ENCODE data around the gene HOXD8. TPM values are rescaled to one million over a fixed set of nuclear protein-coding genes. Genes with fewer than 3 reads are reported as not detected.

Gene HOXD8
- total RNA-seq, 1 donor from 2014 or later, result 2.8 TPM

GRCh38 chr2:176110415-176111308, 18.8 kb upstream of the HOXD8 start:
- H3K9me3 Mint-ChIP-seq, result no peaks in the 10 kb centered on the region
- H3K4me3 Mint-ChIP-seq, result peak overlapping the region; percentile 56
- no peaks in the 10 kb centered on the region for H3K36me3 Mint-ChIP-seq
- H3K27ac Mint-ChIP-seq, result peak overlapping the region; percentile 81
- peaks cover 9% of the 10 kb centered on the region for H3K4me1 Mint-ChIP-seq (ENCODE audit: unreplicated experiment)
- DNase-seq (ENCODE audit: extremely low spot score, unreplicated experiment), result no peak
- peaks cover 92% of the 10 kb centered on the region for H3K27me3 Mint-ChIP-seq
- no peak for TF ChIP-seq CTCF (conservative IDR thresholded peaks at IDR 0.05)

GRCh38 chr2:176111309-176111663, 18.2 kb upstream of the HOXD8 start:
- H3K9me3 Mint-ChIP-seq, result no peaks in the 10 kb centered on the region
- peak overlapping the region; percentile 81 for H3K27ac Mint-ChIP-seq
- peak; percentile 79 for DNase-seq (ENCODE audit: extremely low spot score, unreplicated experiment)

GRCh38 chr2:176111846-176112374, 17.6 kb upstream of the HOXD8 start:
- no peak overlapping the region for H3K27ac Mint-ChIP-seq
- peaks cover 3% of the 10 kb centered on the region for H3K36me3 Mint-ChIP-seq
- DNase-seq (ENCODE audit: extremely low spot score, unreplicated experiment), result peak; percentile 59
- H3K4me1 Mint-ChIP-seq (ENCODE audit: unreplicated experiment), result no peaks in the 10 kb centered on the region
- TF ChIP-seq CTCF (conservative IDR thresholded peaks at IDR 0.05), result no peak
- peak overlapping the region; percentile 7 for H3K4me3 Mint-ChIP-seq
- H3K9me3 Mint-ChIP-seq, result peaks cover 4% of the 10 kb centered on the region
- peaks cover 95% of the 10 kb centered on the region for H3K27me3 Mint-ChIP-seq

More at GRCh38 chr2:176111309-176111663, 18.2 kb upstream of the HOXD8 start:
- no peaks in the 10 kb centered on the region for H3K36me3 Mint-ChIP-seq
- H3K4me1 Mint-ChIP-seq (ENCODE audit: unreplicated experiment), result peaks cover 3% of the 10 kb centered on the region
- TF ChIP-seq CTCF (conservative IDR thresholded peaks at IDR 0.05), result peak; percentile 82
- peaks cover 92% of the 10 kb centered on the region for H3K27me3 Mint-ChIP-seq
- peak overlapping the region; percentile 56 for H3K4me3 Mint-ChIP-seq

- Mint-ChIP-seq H3K27me3 (peaks cover 96% of the 10 kb centered on the region), H3K9me3 (peaks cover 6% of the 10 kb centered on the region), H3K36me3 (peaks cover 5% of the 10 kb centered on the region), H3K4me1 (ENCODE audit: unreplicated experiment) (no peaks in the 10 kb centered on the region), H3K27ac (no peak overlapping the region), H3K4me3 (no peak overlapping the region)
- peak; percentile 67 for DNase-seq (ENCODE audit: extremely low spot score, unreplicated experiment)
- no peak for TF ChIP-seq CTCF (conservative IDR thresholded peaks at IDR 0.05)
Observed at GRCh38 chr2:176112375-176113302, 16.9 kb upstream of the HOXD8 start.

GRCh38 chr2:176114120-176114929, 15.2 kb upstream of the HOXD8 start:
- peak overlapping the region; percentile 18 for H3K27ac Mint-ChIP-seq
- no peak for DNase-seq (ENCODE audit: extremely low spot score, unreplicated experiment)
- TF ChIP-seq CTCF (conservative IDR thresholded peaks at IDR 0.05), result no peak
- H3K27me3 Mint-ChIP-seq, result peaks cover 99% of the 10 kb centered on the region
- peaks cover 5% of the 10 kb centered on the region for H3K36me3 Mint-ChIP-seq
- H3K9me3 Mint-ChIP-seq, result peaks cover 6% of the 10 kb centered on the region
- H3K4me3 Mint-ChIP-seq, result no peak overlapping the region
- no peaks in the 10 kb centered on the region for H3K4me1 Mint-ChIP-seq (ENCODE audit: unreplicated experiment)

Data from type B pancreatic cell (in vitro differentiated cells).